A673 (cell line): Measurements from ENCODE around the gene NDUFAF4. TPM values are rescaled to one million over a fixed set of nuclear protein-coding genes. Genes with fewer than 3 reads are reported as not detected.
A peak's percentile ranks its signal among the peaks of the same experiment; 100 is the strongest.

ENCODE experiments used
- BruUV-seq: library from RNA; stranded (reverse); fragments of 400-500 nt; replicated peaks from 2 replicates; lab custom pipeline; 2021; lab: Mats Ljungman, UMichigan
- CTCF ChIA-PET: fragments of 300-600 bp; sonication (Branson Sonifier 250); formaldehyde crosslinking; loops from one replicate; lab custom pipeline; 2022; ENCODE audit warnings: antibody characterized with exemption; lab: Charles Lee
- POLR2A ChIA-PET: fragments of 300-600 bp; sonication (Branson Sonifier 250); formaldehyde crosslinking; loops from one replicate; lab custom pipeline; 2022; ENCODE audit warnings: antibody characterized with exemption; ENCODE audit not compliant: low non-redundant PET; lab: Charles Lee
- DNase-seq: peaks from one replicate; pipeline ENCODE4 v3.0.0-alpha.2; 2015; ENCODE audit warnings: low spot score
- H3K27ac ChIP-seq: fragments of 200-600 bp; sonication (generic); 2 replicates; pipeline ENCODE4 v1.5.1; 2016; ENCODE audit warnings: mixed run types, low read depth, mild to moderate bottlenecking, mixed read lengths, antibody characterized with exemption, low read length; ENCODE audit not compliant: poor library complexity, severe bottlenecking
- H3K27me3 ChIP-seq: fragments of 200-600 bp; sonication (generic); replicated peaks from 2 replicates; pipeline ENCODE4 v1.6.1; 2017; ENCODE audit warnings: mixed run types, low read depth, mild to moderate bottlenecking, mixed read lengths, antibody characterized with exemption, low read length; ENCODE audit not compliant: insufficient read depth, poor library complexity
- H3K36me3 ChIP-seq: fragments of 200-600 bp; sonication (generic); 2 replicates; pipeline ENCODE4 v1.6.1; 2016; ENCODE audit warnings: mixed run types, mild to moderate bottlenecking, mixed read lengths, antibody characterized with exemption, low read length; ENCODE audit not compliant: insufficient read depth, poor library complexity, severe bottlenecking
- H3K4me1 ChIP-seq: fragments of 200-600 bp; sonication (generic); 2 replicates; pipeline ENCODE4 v1.6.1; 2017; ENCODE audit warnings: mixed run types, mild to moderate bottlenecking, mixed read lengths, antibody characterized with exemption, low read length; ENCODE audit not compliant: insufficient read depth, poor library complexity, severe bottlenecking
- H3K4me3 ChIP-seq: fragments of 200-600 bp; sonication (generic); 2 replicates; pipeline ENCODE4 v1.5.1; 2016; ENCODE audit warnings: low read depth, mixed run types, mild to moderate bottlenecking, mixed read lengths, low read length; ENCODE audit not compliant: poor library complexity, severe bottlenecking
- H3K9me3 ChIP-seq: fragments of 200-600 bp; sonication (generic); 2 replicates; pipeline ENCODE4 v1.6.1; 2016; ENCODE audit warnings: mixed run types, low read depth, mild to moderate bottlenecking, mixed read lengths, antibody characterized with exemption, low read length; ENCODE audit not compliant: poor library complexity, severe bottlenecking
- EZH2 ChIP-seq: fragments of 200-600 bp; sonication (generic); IDR thresholded peaks from 2 replicates; pipeline ENCODE4 v1.6.1; 2017; ENCODE audit warnings: borderline replicate concordance, low read depth, mild to moderate bottlenecking, mixed read lengths, antibody characterized with exemption, low read length; ENCODE audit not compliant: poor library complexity, severe bottlenecking
- intact Hi-C: fragments of 100-400 bp; cut with micrococcal nuclease; formaldehyde crosslinking; loops from one replicate; pipeline ENCODE4 v1.10.0; 2022; ENCODE audit not compliant: unreplicated experiment
- total RNA-seq: library from RNA; stranded (reverse); gene quantifications from 2 replicates; pipeline ENCODE4 v1.2.3, GENCODE V29; 2021
- TF ChIP-seq, protein P1 (sequence below): fragments of 300-800, 200-600 bp; sonication (generic); conservative IDR thresholded peaks from 2 replicates; pipeline ENCODE4 v1.5.1; 2017; ENCODE audit warnings: low read depth, mild to moderate bottlenecking, antibody characterized with exemption, low read length, moderate library complexity, mixed read lengths

The NDUFAF4 gene
- total RNA-seq, 1 experiment from 2014 or later: 120 TPM

DNA sequence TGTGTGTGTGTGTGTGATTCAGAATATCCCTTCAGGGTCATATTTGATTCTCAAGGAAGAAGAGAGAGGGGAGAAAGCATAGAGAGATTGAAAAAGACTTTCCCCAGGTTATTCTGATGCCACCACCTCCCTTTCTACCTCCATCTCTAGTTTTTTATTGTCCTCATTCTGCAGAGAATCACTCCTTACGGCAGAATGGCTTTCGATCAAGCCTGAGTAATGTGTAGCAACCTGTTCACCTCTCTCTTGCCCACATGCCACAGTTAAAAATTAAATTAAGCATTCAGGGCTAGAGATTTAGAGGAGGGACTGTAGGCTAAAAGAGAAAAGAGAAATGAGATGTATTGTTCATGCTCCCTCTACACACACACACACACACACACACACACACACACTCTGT lies 45.0 kb upstream of the NDUFAF4 start:
- no peaks in the 10 kb centered on the region for H3K9me3 ChIP-seq
- no TSS peak for BruUV-seq
- no peak overlapping the region for H3K27ac ChIP-seq
- intact Hi-C loops: no loop called here
- H3K27me3 ChIP-seq: peaks cover 4% of the 10 kb centered on the region
- H3K36me3 ChIP-seq: no peaks in the 10 kb centered on the region
- POLR2A ChIA-PET: no interaction called here
- no peak overlapping the region for H3K4me3 ChIP-seq
- CTCF ChIA-PET: no interaction called here
- TF ChIP-seq, protein P1, sequence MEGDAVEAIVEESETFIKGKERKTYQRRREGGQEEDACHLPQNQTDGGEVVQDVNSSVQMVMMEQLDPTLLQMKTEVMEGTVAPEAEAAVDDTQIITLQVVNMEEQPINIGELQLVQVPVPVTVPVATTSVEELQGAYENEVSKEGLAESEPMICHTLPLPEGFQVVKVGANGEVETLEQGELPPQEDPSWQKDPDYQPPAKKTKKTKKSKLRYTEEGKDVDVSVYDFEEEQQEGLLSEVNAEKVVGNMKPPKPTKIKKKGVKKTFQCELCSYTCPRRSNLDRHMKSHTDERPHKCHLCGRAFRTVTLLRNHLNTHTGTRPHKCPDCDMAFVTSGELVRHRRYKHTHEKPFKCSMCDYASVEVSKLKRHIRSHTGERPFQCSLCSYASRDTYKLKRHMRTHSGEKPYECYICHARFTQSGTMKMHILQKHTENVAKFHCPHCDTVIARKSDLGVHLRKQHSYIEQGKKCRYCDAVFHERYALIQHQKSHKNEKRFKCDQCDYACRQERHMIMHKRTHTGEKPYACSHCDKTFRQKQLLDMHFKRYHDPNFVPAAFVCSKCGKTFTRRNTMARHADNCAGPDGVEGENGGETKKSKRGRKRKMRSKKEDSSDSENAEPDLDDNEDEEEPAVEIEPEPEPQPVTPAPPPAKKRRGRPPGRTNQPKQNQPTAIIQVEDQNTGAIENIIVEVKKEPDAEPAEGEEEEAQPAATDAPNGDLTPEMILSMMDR: no peak
- TF ChIP-seq EZH2: no peak
- DNase-seq: no peak
- H3K4me1 ChIP-seq: peaks cover 10% of the 10 kb centered on the region

DNA sequence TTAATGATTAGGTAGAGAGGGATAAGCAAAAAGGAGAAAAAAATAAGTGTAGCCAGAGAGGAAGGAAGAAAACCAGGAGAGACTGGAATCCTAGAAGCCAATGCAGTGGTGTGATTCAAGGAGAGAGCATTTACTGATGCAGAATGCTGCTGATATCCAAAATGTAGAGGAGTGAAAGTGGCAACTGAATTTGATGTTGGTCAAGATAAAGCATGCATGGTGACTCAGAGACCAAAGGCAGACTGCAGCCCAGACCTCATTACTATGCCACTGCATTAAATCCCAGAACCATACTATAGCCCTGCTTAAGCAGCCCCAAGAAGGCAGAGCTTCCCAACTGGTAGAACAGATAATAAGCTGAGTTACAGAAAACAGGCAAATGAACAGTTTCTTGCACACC lies 42.6 kb upstream of the NDUFAF4 start:
- H3K4me1 ChIP-seq: peaks cover 10% of the 10 kb centered on the region
- no peak overlapping the region for H3K27ac ChIP-seq
- DNase-seq: no peak
- intact Hi-C loops: no loop called here
- BruUV-seq: no TSS peak
- no peaks in the 10 kb centered on the region for H3K36me3 ChIP-seq
- H3K9me3 ChIP-seq: no peaks in the 10 kb centered on the region
- H3K4me3 ChIP-seq: no peak overlapping the region
- CTCF ChIA-PET: no interaction called here
- H3K27me3 ChIP-seq: no peaks in the 10 kb centered on the region
- no peak for TF ChIP-seq EZH2
- TF ChIP-seq, protein P1: no peak
- POLR2A ChIA-PET: no interaction called here

DNA sequence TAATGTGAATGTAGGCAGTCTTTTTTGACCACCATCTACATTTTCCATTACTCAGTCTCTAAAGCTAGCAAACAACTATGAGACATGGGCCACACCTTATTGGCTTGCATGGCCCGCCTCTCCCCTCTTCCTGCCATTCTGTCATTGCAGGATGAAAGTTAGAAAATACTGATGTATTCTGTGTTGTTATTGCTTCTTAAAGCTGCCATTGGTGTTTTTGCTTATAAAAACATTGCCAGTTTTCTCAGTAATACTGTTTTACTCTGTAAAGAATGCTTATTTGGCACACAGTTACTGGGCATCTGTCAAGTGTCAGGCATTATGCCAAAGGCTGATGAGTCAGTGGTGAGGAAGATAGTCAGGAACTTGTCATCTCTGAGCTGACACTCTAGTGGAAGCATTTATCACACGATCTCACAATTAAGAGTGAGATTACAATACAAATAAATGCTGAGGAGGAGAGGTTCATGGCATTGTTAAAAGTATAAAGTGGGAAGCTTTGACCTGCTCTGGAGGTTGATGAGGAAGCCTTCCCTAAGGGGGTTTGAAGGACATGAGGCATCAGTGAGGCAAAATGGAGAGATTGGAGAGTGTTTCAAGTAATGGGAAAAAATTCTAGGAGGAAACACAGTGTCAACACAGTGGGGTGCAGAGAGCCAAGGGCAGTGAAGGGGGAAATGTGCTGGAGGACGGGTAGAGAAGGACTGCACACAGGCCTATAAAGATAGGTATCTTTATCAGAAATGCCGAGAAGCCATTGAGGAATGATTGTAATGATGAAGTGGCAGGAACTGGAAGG lies 41.5 kb upstream of the NDUFAF4 start:
- BruUV-seq: no TSS peak
- TF ChIP-seq EZH2: no peak
- peaks cover 10% of the 10 kb centered on the region for H3K4me1 ChIP-seq
- H3K27ac ChIP-seq: no peak overlapping the region
- no peaks in the 10 kb centered on the region for H3K9me3 ChIP-seq
- ChIA-PET POLR2A (no interaction called here), CTCF (no interaction called here)
- H3K36me3 ChIP-seq: no peaks in the 10 kb centered on the region
- intact Hi-C loops: no loop called here
- H3K27me3 ChIP-seq: no peaks in the 10 kb centered on the region
- DNase-seq: peak; percentile 85
- H3K4me3 ChIP-seq: no peak overlapping the region
